ENCODE data around the gene RS1. TPM values are rescaled to one million over a fixed set of nuclear protein-coding genes. Genes with fewer than 3 reads are reported as not detected.

The RS1 gene
- total and polyA plus RNA-seq, 10 of the 15 experiments (the other 5 are each of a cell fraction or from before 2014, with no cell fraction given), result 0.04 to 0.26 TPM; not detected in 8

- no peak for TF ChIP-seq NKRF (conservative IDR thresholded peaks at IDR 0.05)
- TF ChIP-seq BHLHE40 (IDR thresholded peaks at IDR 0.05; ENCODE audit: borderline replicate concordance in 1 of 2, low read depth in 2 of 2, low read length in 1 of 2), result peak; percentile 86 to 88
- peak; percentile 75; the same call in 1 of the 2 replicates for TF ChIP-seq GATAD2B (conservative IDR thresholded peaks at IDR 0.05; ENCODE audit: low read depth)
- TF ChIP-seq TAF1 (IDR thresholded peaks at IDR 0.05; ENCODE audit: borderline replicate concordance, low read depth, low read length), result no peak
- TF ChIP-seq CBFB (IDR thresholded peaks at IDR 0.05; ENCODE audit: low read depth), result no peak
- no peak for TF ChIP-seq JUNB (IDR thresholded peaks at IDR 0.05)
- peak; percentile 54 for TF ChIP-seq RAD51 (IDR thresholded peaks at IDR 0.05)
- TF ChIP-seq JUND (IDR thresholded peaks at IDR 0.05; ENCODE audit: low read depth, low read length), result no peak
- no peak for TF ChIP-seq CBX5 (IDR thresholded peaks at IDR 0.05; ENCODE audit: low read depth)
- TF ChIP-seq SMAD1 (IDR thresholded peaks at IDR 0.05; ENCODE audit: low read depth, partially characterized antibody), result peak; percentile 78
- TF ChIP-seq SKIL (IDR thresholded peaks at IDR 0.05; ENCODE audit: low read depth, poor library complexity, severe bottlenecking), result no peak
- TF ChIP-seq E2F4 (IDR thresholded peaks at IDR 0.05; ENCODE audit: low read depth, low read length), result no peak
- peak; percentile 97 for TF ChIP-seq MEF2B (IDR thresholded peaks at IDR 0.05; ENCODE audit: partially characterized antibody, poor library complexity, severe bottlenecking)
- no peak for TF ChIP-seq KLF5 (IDR thresholded peaks at IDR 0.05; ENCODE audit: partially characterized antibody)
- no peak for TF ChIP-seq RAD21 (IDR thresholded peaks at IDR 0.05; ENCODE audit: insufficient read depth, low read depth, low read length)
- no peak for TF ChIP-seq MYB (IDR thresholded peaks at IDR 0.05; ENCODE audit: borderline replicate concordance, low read depth, low read length)
- no peak for TF ChIP-seq ZZZ3 (IDR thresholded peaks at IDR 0.05; ENCODE audit: control insufficient read depth, insufficient read length, low read depth)
- TF ChIP-seq LARP7 (IDR thresholded peaks at IDR 0.05), result no peak
- no peak for TF ChIP-seq POLR2AphosphoS5 (IDR thresholded peaks at IDR 0.05; ENCODE audit: low read length)
- TF ChIP-seq CREB1 (IDR thresholded peaks at IDR 0.05; ENCODE audit: low read depth), result no peak
- peak; percentile 86 for TF ChIP-seq BCL3 (IDR thresholded peaks at IDR 0.05; ENCODE audit: borderline replicate concordance, insufficient read depth, low read depth, low read length, poor library complexity, severe bottlenecking)
These were observed 11.1 kb upstream of the RS1 start (continued) for GRCh38 chrX:18682979-18683387.

Data from GM12878 (cell line).